ENCODE data around the gene MAST3.

DNA sequence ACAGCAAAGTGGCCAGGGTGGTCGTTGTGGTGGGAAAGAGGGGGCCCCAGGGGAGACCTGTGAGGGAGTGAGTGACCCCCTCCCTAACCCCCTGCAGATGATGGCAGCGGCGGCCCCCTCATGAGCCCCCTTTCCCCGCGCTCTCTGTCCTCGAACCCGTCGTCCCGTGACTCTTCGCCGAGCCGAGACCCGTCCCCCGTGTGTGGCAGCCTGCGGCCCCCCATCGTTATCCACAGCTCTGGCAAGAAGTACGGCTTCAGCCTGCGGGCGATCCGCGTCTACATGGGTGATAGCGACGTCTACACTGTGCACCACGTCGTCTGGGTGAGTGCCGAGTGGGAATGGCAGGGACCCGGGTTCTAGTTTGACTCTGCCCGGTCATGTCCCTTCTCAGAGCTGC, 47.3 kb downstream of the MAST3 start:
- TF ChIP-seq, protein P1, sequence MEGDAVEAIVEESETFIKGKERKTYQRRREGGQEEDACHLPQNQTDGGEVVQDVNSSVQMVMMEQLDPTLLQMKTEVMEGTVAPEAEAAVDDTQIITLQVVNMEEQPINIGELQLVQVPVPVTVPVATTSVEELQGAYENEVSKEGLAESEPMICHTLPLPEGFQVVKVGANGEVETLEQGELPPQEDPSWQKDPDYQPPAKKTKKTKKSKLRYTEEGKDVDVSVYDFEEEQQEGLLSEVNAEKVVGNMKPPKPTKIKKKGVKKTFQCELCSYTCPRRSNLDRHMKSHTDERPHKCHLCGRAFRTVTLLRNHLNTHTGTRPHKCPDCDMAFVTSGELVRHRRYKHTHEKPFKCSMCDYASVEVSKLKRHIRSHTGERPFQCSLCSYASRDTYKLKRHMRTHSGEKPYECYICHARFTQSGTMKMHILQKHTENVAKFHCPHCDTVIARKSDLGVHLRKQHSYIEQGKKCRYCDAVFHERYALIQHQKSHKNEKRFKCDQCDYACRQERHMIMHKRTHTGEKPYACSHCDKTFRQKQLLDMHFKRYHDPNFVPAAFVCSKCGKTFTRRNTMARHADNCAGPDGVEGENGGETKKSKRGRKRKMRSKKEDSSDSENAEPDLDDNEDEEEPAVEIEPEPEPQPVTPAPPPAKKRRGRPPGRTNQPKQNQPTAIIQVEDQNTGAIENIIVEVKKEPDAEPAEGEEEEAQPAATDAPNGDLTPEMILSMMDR (IDR thresholded peaks at IDR 0.05 in 2 of 3, conservative IDR thresholded peaks at IDR 0.05 in 1 of 3; ENCODE audit: borderline replicate concordance in 1 of 3, insufficient read depth in 1 of 3, low read depth in 2 of 3, low read length in 2 of 3): no peak
- TF ChIP-seq, protein P2, sequence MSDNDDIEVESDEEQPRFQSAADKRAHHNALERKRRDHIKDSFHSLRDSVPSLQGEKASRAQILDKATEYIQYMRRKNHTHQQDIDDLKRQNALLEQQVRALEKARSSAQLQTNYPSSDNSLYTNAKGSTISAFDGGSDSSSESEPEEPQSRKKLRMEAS (IDR thresholded peaks at IDR 0.05): no peak
- TF ChIP-seq POLR2AphosphoS5 (IDR thresholded peaks at IDR 0.05; ENCODE audit: low read depth, low read length): no peak
- no peak for TF ChIP-seq SP1 (IDR thresholded peaks at IDR 0.05; ENCODE audit: low read depth)
- TF ChIP-seq, protein P3, sequence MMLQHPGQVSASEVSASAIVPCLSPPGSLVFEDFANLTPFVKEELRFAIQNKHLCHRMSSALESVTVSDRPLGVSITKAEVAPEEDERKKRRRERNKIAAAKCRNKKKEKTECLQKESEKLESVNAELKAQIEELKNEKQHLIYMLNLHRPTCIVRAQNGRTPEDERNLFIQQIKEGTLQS (IDR thresholded peaks at IDR 0.05): no peak
- no peak for TF ChIP-seq POLR2A (IDR thresholded peaks at IDR 0.05; ENCODE audit: borderline replicate concordance, extremely low read depth, insufficient read depth, insufficient read length)
- no peak for TF ChIP-seq RAD21 (IDR thresholded peaks at IDR 0.05; ENCODE audit: low read depth)
- no peak for TF ChIP-seq EZH2 (IDR thresholded peaks at IDR 0.05)
- TF ChIP-seq SIN3A (IDR thresholded peaks at IDR 0.05; ENCODE audit: low read depth): no peak
- no peak for TF ChIP-seq YY1 (IDR thresholded peaks at IDR 0.05; ENCODE audit: extremely low read depth, insufficient replicate concordance, low read depth, low read length)
- TF ChIP-seq ZNF274 (IDR thresholded peaks at IDR 0.05; ENCODE audit: low read depth, low read length): no peak
- no peak for TF ChIP-seq EZH2phosphoT487 (IDR thresholded peaks at IDR 0.05; ENCODE audit: borderline replicate concordance)
- TF ChIP-seq, protein P4, sequence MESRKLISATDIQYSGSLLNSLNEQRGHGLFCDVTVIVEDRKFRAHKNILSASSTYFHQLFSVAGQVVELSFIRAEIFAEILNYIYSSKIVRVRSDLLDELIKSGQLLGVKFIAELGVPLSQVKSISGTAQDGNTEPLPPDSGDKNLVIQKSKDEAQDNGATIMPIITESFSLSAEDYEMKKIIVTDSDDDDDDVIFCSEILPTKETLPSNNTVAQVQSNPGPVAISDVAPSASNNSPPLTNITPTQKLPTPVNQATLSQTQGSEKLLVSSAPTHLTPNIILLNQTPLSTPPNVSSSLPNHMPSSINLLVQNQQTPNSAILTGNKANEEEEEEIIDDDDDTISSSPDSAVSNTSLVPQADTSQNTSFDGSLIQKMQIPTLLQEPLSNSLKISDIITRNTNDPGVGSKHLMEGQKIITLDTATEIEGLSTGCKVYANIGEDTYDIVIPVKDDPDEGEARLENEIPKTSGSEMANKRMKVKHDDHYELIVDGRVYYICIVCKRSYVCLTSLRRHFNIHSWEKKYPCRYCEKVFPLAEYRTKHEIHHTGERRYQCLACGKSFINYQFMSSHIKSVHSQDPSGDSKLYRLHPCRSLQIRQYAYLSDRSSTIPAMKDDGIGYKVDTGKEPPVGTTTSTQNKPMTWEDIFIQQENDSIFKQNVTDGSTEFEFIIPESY (IDR thresholded peaks at IDR 0.05; ENCODE audit: extremely low read depth, insufficient replicate concordance, low read length): no peak
- TF ChIP-seq, protein P5, sequence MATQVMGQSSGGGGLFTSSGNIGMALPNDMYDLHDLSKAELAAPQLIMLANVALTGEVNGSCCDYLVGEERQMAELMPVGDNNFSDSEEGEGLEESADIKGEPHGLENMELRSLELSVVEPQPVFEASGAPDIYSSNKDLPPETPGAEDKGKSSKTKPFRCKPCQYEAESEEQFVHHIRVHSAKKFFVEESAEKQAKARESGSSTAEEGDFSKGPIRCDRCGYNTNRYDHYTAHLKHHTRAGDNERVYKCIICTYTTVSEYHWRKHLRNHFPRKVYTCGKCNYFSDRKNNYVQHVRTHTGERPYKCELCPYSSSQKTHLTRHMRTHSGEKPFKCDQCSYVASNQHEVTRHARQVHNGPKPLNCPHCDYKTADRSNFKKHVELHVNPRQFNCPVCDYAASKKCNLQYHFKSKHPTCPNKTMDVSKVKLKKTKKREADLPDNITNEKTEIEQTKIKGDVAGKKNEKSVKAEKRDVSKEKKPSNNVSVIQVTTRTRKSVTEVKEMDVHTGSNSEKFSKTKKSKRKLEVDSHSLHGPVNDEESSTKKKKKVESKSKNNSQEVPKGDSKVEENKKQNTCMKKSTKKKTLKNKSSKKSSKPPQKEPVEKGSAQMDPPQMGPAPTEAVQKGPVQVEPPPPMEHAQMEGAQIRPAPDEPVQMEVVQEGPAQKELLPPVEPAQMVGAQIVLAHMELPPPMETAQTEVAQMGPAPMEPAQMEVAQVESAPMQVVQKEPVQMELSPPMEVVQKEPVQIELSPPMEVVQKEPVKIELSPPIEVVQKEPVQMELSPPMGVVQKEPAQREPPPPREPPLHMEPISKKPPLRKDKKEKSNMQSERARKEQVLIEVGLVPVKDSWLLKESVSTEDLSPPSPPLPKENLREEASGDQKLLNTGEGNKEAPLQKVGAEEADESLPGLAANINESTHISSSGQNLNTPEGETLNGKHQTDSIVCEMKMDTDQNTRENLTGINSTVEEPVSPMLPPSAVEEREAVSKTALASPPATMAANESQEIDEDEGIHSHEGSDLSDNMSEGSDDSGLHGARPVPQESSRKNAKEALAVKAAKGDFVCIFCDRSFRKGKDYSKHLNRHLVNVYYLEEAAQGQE (IDR thresholded peaks at IDR 0.05; ENCODE audit: low read depth): no peak

Measured in HCT116 (cell line).